Epithelial cell of prostate (primary cell): ENCODE results near the gene PYGB.
A peak's percentile ranks its signal among the peaks of the same experiment; 100 is the strongest.

Experiments used
- DNase-seq: peaks from one replicate; pipeline ENCODE4 v3.0.0-alpha.2; 2011; ENCODE audit warnings: low read depth, low spot score
- H3K27ac ChIP-seq: fragments of 450-650 bp; 2 replicates; pipeline ENCODE4 v1.5.1; 2017; ENCODE audit warnings: mild to moderate bottlenecking

The PYGB gene

DNA sequence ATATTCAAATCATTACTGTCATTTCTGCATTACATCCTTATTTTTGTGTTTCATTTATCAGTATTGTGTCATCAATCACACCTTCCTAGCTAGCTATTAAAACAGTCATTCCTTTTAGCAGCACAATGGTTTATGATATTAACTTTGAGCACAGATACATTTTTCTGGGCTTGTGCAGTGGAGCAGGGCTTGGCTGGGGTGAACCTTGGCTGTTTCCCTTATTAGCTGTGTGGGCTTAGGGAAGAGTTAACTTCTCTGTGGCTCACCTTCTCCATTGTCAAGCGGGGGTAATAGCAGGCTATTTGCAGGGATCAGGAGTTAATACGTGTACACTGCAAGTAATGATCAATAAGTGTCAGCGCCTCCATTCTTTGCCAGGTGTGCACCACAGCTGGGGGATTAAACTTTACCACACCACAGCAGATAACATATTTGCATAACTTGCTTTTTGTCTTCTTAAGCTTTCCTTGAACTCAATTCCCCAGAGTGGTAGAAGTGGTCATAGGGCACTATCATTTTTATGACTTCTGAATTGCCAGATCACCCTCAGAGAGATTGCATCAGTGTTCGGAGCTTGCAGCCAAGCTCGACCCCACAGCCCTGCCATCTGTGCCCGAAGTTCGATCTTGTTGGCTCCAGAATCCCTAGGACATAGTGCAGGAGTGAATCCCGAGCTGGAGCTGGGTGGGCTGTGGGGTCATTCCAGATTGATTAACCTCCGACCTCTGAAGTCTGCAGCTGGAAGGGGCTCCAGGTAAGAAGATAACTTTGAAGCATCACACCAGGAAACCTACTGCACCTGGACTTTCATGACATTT lies 1.5 kb upstream of the PYGB start:
- peak overlapping the region; percentile 100 for H3K27ac ChIP-seq
- no peak for DNase-seq

DNA sequence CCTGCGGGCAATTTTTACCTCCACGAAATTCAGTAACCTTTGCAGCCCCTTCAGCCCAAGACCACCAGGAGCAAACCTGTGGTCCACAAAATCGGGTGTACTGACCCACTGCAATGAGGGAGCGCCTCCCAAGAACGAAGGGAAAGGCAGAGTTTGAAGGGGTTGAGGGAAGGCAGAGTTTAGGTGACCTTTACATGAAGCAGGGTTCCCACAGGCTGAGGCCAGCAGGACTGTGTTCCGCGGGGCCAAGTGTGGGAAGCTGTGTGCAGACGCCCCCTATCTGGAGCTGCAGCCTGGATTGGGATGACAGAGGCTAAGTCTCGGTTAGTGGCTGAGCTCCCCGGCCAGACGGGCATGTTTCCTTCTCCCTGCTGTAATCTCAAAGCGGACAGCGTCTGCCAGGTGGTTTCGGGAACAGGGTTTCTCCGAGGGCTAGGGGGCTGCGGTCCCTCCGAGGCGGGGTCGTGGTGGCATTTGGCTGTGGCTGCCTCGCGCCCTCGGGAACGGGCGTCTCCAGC lies 826 bp upstream of the PYGB start:
- peak overlapping the region; percentile 100 for H3K27ac ChIP-seq
- DNase-seq = no peak

DNA sequence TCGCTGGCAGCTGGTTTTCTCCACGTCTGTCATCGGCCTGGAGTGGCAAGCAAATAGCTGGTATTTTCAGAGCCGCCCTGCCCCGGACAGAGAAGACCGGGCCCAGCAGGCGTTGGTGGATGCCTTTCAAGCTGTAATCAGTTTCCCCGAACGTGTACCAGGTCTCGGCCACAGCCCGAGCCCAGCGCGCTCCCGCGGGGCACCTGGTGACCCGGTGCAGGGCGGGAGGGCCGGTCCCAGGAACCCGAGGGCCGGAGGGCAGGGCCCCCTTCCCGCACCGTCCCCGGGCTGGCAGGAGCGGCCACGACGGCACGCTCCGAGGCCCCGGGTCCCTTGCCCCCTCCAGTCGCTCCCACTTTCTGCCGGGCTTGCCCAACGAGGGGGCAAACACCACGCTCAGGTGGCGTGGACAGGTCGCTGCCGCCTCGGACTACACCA lies 348 bp upstream of the PYGB start:
- DNase-seq = no peak
- peak overlapping the region; percentile 100 for H3K27ac ChIP-seq

DNA sequence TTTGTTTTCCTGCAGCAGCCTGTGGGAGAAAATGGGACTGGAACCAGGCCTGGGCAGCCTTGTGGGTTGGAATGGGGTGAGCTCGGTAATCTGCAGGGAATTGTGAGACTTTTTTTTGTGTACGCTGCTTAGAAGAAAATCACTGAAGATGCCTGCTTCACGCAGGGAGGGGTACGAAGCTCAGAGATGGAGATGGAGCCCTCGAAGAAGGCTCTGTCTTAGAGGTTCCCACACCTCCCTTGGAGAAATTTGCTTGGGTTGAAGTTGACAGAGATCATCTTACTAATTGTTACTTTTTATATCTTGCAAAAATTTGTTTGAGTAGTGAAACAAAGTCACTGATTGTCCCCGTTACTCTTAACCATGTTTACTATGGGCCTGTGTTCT lies 894 bp downstream of the PYGB start:
- DNase-seq = no peak
- peak overlapping the region; percentile 100 for H3K27ac ChIP-seq

DNA sequence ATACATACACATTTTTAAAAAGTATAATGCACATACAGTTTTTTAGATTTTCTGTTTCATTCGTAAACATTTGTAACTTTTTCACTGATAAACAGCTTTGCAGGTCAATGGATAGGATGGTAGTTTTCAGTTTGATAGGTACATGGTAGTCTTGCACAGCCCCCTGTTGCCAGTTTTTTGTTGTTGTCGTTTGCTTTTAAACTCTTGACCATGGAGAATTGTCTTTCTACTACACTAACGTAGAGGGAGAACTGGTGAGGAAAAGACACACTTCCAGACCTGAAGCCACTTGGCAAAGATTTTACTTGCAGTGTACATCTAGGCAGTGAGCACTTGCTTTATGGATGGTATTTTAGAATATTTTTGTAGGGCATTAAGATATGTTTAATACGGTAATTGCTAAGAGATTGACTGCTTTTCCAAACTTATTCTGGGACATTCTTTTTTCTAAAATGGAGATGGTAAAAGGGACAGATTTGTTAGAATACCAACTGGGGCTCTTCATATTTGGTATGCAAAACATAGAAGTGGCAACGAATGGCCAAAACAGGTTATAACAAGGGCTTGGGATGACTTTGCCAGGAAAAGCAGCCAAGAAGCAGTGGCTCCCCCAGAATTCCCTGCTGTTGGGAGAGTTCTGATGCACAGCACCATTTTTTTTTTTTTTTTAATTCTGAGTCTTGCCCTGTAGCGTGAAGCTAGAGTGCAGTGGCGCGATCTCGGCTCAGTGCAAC lies 1.5 kb downstream of the PYGB start:
- peak overlapping the region; percentile 100 for H3K27ac ChIP-seq
- no peak for DNase-seq

DNA sequence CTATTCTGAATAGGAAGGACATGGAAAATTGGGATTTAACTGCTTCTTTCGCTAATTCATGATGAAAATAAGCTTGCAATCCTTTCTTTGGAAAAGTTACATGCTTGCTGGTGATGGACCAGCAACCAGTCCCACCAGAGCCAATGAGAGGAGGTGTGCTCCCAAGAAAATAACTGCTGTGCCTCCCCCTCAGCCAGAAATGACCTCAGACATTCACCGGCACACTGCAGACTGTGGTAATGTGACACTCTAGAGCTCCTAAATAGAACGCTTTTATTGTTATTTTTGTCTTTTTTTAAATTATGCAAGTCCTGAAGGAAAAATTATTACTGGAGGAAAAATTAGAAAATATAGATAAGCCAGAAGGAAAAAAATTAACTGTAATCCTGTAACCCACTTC lies 2.6 kb downstream of the PYGB start:
- H3K27ac ChIP-seq = peak overlapping the region; percentile 100
- no peak for DNase-seq

DNA sequence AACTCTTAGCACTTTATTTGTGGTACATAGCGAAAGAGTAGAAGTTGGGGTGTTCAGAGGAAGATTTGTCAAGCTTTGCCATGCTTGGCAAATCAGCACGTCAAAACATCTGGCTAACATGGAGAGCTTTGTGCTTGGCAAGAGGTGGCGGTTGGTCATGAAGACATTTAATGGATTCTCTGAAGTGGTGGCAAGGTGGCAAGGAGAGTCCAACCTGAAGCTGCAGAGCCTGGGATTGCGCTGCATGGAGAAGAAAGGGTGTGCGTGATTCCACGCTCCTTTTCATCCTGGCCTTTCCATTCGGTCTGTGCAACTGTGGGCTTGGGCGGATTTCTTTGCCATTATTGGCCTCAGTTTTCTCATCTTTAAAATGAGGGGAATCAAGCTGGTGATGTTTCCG lies 3.1 kb downstream of the PYGB start:
- DNase-seq = no peak

DNA sequence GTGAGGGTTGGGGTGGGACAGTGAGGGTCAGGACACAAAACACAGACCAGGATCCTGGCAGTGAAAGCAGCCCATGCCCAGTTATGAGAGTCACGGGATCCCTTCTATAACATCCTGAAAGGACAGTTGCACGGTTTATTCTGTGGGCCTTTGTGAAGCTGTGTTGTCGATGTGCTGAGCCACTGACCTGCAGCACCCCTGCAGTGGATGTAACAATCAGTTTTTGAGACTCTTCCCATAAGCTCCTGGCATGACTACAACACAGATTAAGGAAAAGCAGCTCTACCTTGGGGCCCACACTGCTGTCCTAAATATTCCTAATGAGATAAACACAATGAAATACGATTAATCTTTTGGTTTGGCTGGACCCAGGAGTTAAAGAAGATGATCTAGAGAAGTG lies 3.7 kb downstream of the PYGB start:
- no peak for DNase-seq
- H3K27ac ChIP-seq = peak overlapping the region; percentile 100

More for the DNA sequence above, 3.1 kb downstream of the PYGB start:
- H3K27ac ChIP-seq = peak overlapping the region; percentile 100

DNA sequence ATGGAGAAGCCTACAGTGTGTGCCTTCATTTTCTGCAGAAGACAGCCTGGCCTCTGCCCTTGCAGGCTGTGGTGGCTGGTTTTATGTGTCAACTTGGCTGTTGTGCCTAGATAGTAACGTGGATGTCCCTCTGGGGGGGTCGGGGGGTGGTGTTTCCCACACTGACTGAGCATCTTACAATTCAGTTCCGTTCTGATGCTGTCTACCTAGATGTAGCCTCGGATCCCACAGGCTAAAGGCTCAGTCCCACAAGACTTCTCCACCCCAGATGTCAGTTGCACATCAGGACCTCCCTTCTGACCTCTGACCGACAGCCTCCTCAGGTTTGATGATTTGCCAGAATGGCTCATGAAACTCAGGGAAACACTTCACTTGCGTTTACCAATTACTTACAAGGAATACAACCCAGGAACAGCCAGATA lies 4.4 kb downstream of the PYGB start:
- no peak for DNase-seq
- H3K27ac ChIP-seq = peak overlapping the region; percentile 100

DNA sequence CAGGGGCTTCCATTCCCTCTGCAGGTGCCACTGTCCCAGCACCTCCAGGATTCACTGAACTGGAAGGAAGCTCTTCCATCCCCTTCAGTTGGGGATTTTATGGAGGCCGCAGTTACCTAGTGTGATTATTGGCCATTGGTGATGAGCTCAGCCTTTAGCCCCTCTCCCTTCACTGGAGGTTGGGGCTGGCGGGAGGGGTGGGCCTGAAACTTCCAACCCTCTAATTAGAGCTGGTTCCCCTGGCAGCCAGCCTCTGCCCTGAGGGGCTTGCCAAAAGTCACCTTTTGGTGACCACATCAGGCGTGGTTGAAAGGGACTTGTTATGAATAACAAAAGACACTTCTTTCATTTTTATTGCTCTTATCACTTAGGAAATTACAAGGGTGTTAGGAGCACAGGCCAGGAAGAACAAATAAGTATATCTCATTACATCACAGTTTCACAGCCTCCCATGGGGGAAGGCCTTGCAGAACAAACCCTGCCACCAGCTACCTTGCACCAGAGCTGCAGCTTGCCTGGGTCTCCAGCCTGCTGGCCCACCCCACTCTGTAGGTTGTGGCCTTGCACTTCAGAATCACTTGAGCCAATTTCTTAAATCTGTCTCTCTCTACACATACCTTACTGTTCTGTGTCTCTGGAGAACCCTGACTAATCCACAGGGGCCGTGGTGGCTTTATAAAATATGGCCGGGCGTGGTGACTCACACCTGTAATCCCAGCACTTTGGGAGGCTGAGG lies 5.0 kb downstream of the PYGB start:
- no peak for DNase-seq
- peak overlapping the region; percentile 100 for H3K27ac ChIP-seq

DNA sequence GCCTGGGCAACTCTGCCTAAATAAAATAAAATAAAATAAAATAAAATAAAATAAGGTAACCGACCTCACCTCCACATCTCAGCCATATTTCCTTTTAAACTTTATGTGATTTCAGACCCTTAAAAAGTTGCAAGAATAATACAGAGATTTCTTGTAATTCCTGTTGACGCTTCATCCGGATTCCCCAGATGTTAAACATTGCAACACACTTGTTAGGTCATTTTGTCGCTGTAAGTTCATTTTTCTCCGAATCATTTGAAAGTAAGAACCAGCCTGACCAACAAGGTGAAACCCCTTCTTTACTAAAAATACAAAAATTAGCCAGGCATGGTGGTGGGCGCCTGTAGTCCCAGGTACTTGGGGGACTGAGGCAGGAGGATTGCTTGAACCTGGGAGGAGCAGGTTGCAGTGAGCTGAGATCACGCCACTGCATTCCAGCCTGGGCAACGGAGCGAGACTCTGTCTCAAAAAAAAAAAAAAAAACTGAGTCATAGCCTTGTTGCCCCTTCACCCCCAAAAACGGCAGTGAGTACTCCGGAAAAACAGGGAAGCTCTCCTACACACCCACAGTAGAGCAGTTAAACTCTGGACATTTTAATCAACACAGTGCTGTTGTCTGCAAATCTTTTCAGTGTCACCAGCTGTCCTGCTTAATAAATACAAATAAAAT lies 5.9 kb downstream of the PYGB start:
- no peak for DNase-seq
- H3K27ac ChIP-seq = peak overlapping the region; percentile 100

DNA sequence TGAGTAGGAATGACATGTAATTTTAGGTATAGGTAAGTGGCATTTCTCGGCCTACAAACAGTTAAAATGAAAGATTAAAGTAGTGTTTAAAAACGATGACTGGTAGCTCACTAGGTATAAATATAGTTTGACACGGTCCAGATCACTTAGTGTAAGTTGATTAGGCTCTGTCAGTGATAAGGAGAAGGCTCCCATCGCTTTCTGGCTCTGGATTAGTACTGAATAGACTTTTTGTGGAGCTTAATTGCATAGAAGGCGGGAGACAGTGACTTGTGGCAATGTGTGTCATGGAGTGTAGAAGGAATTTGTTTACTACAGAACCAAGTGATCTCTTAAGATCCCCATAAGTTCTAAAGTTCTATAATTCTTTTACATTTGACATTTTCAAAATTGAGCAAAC lies 6.7 kb downstream of the PYGB start:
- DNase-seq = no peak
- peak overlapping the region; percentile 100 for H3K27ac ChIP-seq

DNA sequence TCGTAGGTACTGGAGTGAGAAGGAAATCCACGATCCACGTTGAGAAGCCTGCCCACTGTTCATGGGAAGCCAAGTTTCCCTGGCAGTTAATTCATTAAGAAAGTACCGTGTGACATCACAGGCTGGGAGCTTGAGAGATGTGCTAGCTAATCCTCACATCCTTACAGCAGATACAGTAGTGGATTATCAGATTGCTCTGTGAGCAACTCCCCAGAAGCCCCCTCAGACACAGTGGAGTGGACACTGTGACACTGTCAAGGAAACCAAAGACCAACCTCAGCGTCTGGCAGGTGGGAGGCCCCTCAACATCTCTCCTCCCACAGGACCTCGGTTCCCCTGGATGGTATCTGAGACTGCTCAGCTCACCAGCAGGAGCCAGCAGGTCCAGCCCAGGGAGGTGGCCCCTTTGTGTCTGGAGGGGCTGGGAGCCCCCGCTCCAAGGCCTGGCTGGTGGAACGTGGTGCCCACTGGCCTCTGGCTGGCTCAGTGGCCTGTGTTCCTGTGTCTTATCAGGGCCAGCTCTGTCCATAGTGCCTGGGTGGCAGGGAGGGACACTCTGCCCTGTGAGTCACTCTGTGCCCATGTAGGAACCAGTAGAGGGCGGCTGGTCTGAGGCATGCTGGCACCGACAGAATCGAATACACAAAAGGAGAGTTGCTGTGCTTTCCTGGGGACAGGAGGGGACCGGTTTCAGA lies 7.2 kb downstream of the PYGB start:
- DNase-seq = no peak
- H3K27ac ChIP-seq = peak overlapping the region; percentile 100

DNA sequence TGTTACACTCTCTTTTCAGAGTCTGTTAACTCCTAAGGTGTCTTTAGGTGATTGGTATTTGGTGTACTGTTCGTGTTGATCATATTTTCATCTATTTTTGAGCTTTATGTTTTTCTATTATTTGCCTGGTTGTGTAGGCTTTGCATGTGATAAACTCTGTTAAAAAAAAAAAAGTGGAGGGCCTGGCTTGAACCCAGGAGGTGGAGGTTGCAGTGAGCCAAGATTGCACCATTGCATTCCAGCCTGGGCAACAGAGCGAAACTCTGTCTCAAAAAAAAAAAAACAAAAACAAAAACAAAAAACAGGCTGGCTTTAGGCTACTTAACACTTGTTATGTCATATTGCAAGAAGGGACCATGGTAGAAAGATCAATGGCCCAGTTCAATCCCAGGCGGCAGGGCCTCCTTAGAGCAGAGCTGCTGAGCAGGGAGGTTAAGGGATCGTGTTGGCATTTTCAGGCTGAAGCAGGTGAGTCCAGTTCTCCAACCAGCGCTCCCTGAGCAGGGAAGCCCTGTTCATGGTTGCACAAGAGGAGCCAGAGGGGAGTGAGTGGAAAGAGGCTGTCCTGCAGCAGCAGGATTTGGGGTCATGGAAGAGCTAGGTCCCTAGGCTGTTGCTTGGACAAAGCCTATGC lies 8.5 kb downstream of the PYGB start:
- DNase-seq = no peak
- peak overlapping the region; percentile 100 for H3K27ac ChIP-seq

DNA sequence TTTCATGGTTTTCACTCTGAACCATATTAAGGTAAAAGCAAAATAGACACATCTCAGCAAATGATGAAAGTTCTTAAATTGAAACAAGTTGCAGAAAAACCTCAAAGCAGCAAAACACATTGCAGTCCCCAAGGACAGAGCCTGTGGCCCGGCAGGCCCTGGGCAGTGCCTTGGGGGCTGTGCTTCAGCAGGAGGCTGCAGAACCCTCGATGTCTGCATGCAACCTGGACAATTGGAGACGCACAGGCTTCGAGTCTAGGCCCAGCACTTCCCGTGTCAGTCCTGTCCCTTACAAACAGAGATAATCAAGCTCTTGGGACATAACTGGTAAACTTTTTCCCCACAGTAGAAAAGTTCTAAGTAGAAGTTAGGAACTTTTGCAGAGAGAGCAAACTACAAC lies 9.2 kb downstream of the PYGB start:
- no peak for DNase-seq
- peak overlapping the region; percentile 100 for H3K27ac ChIP-seq

DNA sequence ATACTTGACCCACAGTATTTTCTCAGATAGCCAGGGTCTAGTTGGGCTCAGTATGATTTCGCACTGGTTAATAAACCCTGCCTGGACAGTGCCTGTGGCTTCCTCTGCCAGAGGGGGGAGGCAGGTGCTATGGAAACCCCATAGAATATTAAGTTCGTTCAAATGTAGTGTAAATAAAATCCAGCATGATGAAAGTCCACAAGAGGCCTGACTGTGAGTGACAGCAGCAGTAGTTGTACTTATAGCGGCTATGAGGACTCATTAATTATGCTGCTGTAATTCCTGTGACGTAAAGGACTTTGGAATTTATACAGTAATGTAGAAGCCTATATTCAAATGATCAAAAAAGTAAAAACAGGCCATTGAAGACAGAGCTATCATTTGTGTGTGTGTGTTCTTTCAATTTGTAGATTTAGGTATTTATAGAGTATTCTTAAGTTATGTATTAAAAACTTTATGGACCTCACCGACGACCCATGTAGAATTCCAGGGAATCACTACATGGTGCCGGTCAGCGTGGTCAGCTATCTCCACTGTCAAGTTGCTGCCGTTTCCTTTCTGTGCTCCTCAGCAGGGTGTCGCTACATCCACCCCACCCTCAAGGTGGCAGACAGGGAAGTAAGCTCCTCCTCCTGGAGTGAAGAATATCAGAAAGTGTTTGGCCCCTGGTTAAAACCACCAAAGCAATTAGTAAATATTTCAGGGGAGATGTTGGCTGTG lies 10.0 kb downstream of the PYGB start:
- DNase-seq = no peak
- H3K27ac ChIP-seq = peak overlapping the region; percentile 100

DNA sequence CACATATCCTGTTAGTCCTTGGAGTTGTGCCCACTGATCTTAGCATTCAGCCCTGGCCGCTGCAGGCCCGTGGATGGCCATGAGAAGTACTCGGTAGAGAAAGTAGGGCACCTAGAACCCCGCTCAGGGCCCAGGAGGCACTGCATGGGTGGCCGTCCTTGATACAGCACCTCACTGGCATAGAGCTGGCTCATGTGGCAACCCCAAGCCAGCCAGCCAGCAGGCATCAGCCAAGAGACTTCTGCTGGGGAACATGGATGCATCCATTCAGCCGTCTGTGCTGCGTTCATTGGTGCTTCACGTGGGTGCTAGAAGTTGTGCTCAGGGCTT lies 10.6 kb downstream of the PYGB start:
- no peak for DNase-seq
- no peak overlapping the region for H3K27ac ChIP-seq

DNA sequence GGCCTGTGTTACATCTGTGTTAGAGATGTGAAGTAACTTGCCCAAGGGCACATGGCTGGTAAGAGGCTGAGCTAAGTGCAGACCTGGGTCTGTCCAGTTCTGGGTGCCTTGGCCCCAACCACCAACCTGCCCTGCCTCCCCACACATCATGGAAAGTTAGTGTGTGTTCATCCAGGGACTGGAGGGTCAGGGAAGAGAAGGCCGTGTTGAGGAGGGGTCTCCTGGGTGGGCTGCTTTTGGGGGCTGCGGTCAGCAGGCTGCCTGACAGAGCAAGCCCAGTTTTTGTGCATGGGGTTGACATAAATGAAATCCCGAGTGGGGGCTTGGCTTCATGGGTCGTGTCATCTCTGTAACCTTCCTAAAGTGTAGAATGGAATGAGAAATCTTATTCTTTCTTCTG lies 10.9 kb downstream of the PYGB start:
- DNase-seq = no peak
- H3K27ac ChIP-seq = no peak overlapping the region

DNA sequence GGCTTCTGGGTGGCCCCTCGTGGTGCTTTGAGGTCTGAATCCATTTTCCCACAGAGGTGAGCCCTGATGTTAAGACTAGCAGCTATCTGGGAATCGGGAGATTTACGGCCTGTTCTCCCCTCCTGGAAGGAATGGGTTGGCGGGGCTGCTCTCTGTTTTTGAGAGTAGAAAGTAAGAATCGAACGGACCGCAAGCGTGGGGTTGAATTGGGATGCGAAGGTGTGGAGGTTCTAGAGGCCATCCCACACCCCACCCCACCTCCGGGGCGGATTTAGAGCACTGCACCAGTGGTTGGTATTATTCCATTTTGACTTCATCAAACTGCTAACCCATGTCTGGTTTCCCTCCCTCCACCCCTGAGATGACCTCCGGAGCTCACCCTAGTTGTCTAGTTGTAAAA lies 11.5 kb downstream of the PYGB start:
- no peak overlapping the region for H3K27ac ChIP-seq

More for the DNA sequence above, 11.5 kb downstream of the PYGB start:
- DNase-seq = no peak
